Epithelial cell of prostate (primary cell): ENCODE measurements around the gene SMIM23.

Experiments used
- DNase-seq: peaks from one replicate; pipeline ENCODE4 v3.0.0-alpha.2; 2011; ENCODE audit warnings: low read depth, low spot score
- H3K27ac ChIP-seq: fragments of 450-650 bp; 2 replicates; pipeline ENCODE4 v1.5.1; 2017; ENCODE audit warnings: mild to moderate bottlenecking

Gene SMIM23

DNA sequence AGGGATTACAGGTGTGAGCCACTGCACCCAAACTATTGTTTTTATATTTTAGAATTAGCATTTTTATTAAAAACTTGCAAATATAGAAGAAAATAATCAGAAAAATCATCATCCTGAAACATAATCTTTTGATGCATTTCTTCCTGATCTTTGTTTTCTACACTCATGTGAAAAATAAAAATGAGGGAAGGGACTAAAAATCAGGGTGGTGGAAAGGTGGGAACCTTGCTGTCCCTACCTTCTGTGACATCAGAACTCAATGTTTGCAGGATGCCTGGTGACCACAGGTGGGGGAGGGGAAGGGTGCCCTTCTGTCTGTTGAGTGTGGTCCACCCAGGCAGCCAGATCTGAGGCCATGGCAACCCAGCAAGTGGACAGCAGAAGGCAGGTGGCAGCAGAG is at the start of gene SMIM23:
SMIM23 (plus strand) TSS at position 301 of the 400 bp plus-strand sequence; CDS start at position 356, 55 bp downstream.
- no peak for DNase-seq
- no peak within 1 kb of the TSS for H3K27ac ChIP-seq

DNA sequence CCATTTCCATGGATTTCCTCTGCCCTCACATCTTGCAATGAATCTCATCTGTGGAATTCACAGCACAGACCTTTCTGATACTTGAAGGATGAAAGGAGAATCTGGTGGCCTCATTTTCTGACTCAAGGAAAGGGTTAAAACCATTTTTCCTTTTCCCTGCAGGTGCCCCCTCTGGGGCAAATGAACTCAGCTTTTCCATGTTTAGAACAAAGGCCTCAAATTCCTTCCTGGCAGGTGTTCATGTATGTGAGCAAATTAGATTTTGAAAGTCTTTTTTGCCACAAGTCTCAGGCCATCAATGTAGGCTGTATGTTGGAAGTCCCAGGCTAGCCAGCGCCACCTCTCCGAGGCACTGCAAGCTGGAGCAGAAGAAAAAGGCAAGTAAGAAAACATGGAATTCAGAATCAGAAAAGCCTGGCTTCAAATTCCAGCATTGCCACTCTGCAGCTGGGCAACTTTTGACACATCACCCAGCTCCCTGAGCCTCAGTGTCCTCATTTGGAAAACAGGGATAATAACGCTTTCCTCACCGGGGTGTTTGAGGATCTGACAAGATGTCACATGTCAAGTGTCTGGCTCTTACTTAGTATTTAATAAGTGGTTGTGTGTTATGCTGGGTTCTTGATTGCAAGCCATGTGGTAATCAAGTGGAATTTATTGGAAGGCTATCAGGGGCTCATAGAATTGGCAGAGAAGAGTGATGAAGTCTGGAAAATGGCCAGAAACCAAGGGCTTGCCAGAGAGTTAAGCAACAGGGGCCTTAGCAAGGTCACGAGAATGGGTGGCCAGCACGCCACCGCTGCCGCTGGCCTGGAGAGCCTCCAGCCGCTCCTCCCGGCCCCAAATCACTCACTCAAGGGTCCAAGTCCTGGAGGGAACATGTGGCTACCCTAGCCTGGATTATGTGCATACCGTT is 48.4 kb upstream of the SMIM23 start:
- no peak overlapping the region for H3K27ac ChIP-seq
- no peak for DNase-seq

DNA sequence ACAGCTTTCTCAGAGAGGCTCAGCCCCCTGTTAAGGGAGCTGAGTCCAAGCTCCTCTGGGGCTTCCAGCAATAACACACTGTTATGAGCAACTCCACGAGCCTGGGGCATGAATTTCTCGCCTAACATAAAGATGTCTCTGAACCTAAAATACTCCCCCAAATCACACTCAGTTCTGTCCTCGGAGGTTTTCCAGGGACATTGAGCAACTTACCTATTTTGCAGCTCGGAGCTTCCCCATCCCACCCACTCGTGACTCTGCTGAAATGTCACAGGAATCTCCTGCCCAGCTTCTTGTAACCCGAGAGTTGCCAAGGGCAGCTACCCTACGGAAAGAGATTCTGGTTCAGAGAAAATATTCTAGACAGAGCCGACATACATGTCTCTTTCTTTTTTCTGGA is 47.1 kb upstream of the SMIM23 start:
- DNase-seq: no peak
- no peak overlapping the region for H3K27ac ChIP-seq

DNA sequence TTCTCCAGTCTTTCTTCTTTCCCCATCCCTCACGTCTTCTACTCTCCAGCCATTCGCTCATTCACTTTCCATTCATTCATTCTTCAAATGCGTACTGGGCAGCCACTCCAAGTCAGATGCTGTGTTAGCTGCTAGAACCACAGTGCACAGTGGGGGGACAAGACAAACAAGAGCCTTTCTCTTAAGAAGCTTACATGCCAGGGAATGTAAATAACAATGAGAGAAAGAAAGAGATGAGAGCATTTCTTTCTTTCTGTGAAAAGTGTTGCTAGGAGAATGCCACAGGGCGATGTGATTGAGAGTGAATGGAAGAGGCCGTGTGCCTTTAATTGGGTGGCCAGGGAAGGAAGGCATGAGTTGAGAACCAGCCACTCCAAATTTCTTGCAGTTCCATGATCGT is 46.3 kb upstream of the SMIM23 start:
- H3K27ac ChIP-seq: no peak overlapping the region
- no peak for DNase-seq

DNA sequence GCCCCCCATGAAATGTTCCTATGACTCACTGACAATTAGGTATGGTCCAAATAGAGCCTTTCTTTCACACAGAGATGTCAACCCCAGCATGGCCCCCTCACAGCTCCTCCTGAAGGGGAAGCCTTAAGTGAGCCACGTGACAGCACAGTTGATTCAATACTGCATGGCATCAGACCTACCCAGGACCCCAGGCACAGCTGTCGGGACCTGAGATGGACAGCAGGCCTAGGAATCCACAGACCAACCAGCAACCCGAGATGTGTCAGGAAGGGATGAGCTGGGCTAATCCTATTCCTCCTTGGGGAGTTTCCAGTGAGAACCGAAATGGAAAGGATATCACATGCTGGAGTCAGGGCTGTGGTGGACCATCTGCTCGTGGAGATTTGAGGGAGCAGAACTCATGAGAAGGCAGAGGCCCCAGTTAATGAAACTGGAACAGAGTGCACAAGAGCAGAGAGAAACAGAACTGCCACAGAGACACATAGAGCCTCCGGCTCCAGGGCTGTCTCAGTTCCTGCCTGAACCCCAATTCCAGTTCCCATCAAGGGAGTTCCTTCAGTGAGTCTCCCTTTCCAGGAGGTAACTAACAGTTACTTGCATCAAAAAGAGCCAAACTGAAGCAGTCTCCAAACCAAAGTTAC is 42.1 kb upstream of the SMIM23 start:
- H3K27ac ChIP-seq: no peak overlapping the region
- DNase-seq: no peak

DNA sequence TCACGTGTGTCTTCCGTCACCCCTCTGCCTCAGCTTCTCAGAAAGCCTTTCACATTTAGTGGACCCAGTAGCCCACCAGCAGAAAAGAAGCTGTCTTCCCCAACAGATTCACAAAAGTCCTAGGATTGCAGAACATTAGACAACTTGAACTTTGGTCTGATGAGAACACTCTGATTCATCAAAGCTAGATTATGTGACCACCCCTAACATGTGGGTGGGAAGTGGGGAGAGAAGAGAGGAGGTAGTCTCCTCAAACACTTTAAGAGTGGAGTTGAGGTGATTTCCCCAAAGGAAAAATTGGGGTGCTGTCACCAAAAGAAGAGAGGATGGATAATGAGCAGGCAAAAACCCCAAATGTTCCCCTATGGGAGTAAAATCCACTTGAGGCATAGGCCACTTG is 41.4 kb upstream of the SMIM23 start:
- H3K27ac ChIP-seq: no peak overlapping the region
- DNase-seq: no peak

DNA sequence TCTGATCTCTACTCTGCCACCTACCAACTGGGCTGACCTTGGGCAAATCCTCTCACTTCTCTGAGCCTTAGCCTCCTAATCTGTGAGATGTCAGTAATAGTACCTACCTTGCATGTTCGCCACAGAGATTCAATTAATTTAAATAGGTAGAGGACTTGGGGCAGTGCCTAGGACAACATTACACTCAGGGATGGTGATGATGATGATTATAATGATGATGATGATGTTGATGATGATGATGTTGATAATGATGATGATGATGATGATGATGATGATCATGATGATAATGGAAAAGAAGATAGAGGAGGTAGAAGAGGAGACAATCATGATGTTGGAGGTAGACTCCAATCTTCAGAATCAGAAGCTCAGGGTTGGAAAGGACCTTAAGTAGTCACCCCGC is 40.7 kb upstream of the SMIM23 start:
- DNase-seq: no peak
- H3K27ac ChIP-seq: no peak overlapping the region

DNA sequence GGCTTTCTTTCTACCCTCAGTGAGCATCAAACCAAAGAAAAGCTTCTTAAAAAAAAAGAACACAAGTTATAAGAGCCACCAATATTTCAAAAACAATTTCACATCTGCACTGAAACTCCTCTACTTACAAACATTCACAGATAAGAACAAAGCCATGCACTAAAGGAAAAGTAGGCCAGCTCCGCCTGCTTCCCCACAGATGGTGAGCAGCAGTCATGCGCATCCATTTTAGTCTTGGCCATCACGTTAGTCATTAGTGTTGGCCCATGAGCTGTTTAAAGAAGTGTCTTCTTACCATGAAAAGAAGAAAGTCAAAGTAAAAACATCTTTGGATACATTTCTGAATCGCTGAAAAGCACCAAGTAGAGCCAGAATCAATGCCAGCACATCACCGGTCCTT is 40.0 kb upstream of the SMIM23 start:
- DNase-seq: no peak
- H3K27ac ChIP-seq: no peak overlapping the region

DNA sequence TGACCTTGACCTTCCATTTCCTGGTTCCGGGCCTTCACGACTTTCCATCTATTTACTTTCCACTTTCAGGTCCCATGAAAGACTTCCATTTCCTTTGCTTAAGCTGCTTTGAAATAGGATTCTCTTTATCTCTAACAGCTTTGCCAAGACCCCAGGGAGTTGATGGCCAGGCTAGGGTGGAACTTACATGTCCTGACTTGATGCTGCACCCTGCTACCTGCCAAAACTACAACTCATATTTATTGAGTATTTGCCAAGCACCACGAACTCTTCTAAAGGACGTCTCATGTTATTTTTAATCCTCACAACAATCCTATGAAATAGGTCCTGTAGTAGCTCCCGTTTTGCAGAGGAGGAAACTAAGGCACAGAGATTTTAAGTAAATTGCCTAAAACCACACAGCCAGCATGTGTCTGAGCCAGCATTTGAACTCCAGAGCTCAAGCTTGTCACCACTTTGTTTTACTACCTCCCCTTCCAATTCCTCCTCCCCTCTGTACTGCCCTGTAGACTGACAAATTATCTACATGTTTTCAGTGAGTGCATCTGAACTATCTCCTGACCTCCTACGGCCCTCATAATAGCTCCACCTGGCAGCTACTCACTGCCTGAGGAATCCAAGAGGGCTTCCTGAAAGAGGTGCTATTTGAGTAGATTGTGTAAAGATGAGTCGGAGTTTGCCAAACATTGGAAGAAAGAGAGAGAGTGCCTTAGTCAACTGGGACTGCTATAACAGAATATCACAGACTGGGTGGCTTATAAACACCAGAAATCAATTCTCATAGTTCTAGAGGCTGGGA is 38.4 kb upstream of the SMIM23 start:
- no peak overlapping the region for H3K27ac ChIP-seq
- DNase-seq: no peak

DNA sequence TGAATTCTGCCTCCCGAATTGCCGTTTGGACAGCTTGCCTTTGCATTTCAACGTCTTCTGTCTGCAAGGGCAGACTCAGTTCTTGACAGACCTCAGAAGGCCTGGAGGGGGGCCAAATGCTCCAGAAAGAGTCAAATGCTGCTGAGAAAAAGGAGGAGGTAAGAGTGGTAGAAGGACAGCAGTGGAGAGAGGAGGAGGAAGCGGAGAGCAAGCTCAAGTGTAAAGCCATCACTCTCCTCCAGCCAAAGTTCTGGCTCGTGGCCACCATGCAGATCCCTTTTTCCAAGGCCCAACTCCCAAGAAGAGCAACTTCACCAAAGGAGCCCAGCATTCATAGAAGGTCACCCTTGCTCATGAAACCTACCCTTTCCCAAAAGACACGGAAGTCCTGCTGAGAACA is 36.9 kb upstream of the SMIM23 start:
- no peak overlapping the region for H3K27ac ChIP-seq
- DNase-seq: no peak

DNA sequence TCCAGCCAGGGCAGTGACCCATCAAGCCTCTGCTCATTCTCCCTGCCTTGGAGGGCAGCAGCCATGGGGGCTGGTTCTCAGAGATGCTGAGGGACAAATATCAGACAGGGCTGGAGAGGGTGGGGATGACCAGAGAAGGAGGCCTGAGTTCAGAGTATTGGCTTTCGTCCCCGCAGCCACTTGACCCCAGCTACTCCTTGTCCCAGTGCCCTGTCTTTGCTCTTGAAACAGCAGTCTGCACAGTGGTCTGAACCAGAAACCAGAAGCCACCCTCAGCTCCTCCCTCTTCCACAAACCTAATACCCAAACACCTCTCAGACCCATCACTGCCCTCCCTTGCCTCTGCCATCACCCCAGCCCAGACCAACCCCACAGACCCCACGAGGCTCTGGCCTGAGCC is 36.3 kb upstream of the SMIM23 start:
- H3K27ac ChIP-seq: no peak overlapping the region
- DNase-seq: no peak

DNA sequence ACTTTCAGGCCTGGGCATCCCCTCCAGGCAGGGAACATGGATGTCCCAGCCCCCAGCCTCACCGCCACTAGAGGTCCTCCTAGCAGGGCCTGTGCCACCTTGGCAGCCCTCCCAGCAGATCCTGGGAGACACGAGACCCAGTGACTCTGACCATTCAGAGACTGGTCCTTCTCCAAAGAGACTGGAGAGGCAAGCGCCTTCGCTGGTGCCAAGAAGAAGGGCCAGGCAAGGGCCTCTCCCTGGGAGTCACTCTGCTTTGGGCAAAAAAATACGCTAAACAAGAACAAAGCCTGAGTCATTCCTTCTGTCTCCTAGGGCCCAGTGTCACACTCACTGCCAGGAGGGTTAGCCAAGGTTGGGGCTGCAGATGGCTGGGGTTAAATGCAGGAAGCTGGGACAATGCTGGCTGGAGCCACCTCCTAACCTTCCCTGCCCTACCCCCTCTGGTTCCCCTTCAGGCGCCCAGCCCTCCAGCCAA is 35.3 kb upstream of the SMIM23 start:
- H3K27ac ChIP-seq: no peak overlapping the region

DNA sequence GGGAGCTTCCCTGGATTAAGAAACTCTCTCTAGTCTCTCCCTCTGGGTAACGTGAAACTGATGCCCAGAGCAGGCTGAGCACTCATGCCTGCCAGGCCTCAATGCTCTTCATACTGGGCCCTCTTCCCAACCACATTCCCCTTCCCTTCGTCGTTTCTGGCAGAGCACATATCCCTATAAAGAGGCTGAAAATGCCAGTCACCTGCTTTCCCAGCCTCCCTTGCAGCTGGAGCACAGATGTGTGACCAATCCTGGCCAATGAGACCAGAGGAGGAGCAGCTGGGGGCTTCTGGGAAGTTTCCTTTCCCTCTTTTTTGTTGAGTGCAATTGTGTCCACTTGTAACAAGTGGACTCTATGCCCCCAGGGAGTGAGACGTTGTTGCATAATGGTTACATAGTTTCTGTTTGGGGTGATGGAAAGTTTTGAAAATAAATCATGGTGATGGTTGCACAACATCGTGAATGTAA is 30.2 kb upstream of the SMIM23 start:
- H3K27ac ChIP-seq: no peak overlapping the region
- no peak for DNase-seq

More for the DNA sequence above, 35.3 kb upstream of the SMIM23 start:
- no peak for DNase-seq

DNA sequence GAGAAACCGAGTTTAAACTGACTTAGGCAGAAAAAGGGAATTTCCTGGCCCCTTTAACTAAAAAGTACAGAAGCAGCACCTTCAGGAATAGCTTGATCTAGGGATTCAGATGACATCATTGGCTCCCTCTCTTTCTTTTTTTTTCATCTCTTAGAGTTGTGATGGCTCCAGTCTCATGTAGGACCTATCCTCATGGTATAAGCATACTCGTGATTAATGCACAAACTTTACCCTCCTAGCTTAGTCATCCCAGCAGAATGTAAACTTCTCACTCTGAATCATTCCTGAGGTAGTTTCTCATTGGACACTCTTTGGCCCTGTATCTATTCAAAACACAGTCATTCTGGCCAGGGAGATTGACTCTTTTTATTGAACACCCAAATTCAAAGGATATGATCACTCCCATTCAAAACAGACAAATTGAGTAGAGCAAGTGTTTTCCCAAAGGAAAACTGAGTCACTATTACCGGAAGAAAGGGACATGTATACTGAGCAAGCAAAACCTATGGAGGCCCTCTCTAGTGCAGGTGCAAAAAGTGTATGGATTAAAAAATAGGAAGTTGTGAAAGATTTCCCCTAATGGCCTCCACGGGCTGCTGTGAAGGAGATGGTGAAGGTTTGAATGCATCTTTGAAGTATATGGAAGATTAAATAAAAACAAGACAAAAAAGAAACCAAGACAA is 27.6 kb upstream of the SMIM23 start:
- DNase-seq: peak; percentile 87
- peak overlapping the region; percentile 36 for H3K27ac ChIP-seq

DNA sequence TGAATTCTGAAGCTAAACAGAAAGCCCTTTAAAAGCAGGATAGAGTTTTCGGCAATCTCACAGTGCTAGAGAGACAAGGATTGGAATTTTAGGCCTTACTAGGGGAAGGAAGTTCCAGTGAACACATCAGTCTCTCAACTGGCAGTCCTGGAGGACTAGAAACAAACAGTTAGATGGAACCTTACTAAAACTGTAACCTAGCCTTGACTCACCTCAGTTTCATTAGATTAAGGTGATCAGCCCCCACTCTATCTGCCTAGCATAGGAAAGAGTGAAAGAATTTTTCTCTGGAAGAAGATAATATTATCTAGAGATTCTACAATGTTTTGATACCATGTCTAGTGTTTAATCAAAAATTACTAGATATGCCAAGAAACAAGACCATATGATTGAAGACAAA is 25.8 kb upstream of the SMIM23 start:
- no peak for DNase-seq
- H3K27ac ChIP-seq: no peak overlapping the region

DNA sequence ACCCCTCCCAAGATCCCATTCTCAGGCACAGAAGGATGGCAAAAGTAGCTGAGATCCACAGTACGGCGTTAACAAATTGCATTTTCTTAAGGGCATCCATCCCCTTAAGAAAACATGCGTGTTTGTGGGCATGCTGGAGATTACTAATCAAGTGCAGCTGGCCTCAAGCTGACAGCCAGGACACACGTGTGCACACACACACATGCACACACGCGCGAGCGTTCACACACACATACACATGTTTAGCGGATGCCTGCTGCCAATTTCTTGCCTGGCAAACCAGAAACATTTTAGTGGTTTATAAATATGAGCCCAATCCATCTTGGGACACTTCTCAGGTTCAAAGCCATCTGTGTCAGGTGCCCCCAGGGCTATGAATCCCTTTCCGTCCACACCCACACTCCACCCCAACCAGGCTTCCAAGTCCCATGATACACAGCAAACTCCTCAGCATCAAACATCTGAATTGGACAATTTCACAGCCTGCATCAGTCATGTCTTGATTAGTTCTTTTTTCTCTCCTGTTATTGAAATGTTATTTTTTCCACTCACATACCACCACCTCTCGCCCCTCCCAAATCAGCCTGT is 23.5 kb upstream of the SMIM23 start:
- DNase-seq: no peak
- no peak overlapping the region for H3K27ac ChIP-seq

DNA sequence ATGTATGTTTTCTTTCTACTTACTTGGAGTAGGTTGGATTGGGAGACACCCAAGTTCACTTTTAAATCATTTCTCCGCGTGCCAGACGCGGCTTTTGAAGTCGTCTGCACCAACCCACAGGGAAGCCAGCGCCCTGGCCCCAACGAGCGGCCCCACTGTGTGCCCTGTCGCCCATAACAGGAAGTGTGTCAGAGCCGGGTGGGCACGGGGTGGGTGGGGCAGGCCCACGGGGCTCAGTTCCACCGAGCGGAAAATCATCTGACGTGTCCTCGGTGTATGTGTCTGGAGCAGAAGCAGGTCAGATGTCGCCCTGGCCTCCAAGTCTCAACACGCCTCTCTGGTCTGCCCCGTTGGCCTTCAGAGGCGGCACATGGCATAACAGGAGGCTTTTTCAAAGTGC is 22.7 kb upstream of the SMIM23 start:
- DNase-seq: no peak
- H3K27ac ChIP-seq: peak overlapping the region; percentile 2

DNA sequence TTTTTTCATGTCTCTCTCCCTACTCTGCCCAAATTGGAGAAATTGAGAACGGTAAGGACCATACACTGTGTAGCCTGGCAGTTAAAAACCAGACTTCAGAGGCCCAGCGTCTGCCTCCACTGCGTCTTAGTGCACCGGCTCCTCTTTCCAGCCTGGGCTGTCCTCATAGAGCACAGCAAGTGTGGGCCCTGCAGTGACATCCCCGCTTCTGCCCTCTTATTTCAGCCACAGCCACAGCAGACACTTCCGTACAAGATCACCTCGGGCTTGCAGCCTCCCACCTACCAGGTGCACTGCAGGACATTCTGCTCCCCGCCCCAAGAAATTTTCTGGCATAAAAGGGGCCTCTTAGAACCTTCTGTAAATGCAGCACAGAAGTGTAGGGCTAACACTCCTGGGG is 21.4 kb upstream of the SMIM23 start:
- no peak overlapping the region for H3K27ac ChIP-seq
- DNase-seq: no peak

DNA sequence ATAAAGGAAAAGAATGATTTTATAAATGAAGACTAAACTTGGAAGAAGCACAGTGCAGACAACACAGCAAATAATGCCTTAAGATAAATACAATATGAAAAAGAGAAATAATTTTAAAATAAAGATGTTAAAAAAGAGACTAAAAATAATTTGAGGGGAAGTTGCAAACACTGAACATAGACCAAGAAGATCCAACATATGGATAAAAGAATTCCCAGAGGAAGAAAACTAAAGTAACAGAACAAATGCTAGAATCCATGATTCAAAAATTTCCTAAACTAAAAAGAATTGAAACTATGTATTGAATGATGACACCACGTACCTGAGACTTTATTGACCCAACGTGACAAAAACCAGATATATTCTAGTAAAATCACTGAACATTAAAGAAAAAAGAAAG is 18.7 kb upstream of the SMIM23 start:
- H3K27ac ChIP-seq: no peak overlapping the region
- DNase-seq: no peak

DNA sequence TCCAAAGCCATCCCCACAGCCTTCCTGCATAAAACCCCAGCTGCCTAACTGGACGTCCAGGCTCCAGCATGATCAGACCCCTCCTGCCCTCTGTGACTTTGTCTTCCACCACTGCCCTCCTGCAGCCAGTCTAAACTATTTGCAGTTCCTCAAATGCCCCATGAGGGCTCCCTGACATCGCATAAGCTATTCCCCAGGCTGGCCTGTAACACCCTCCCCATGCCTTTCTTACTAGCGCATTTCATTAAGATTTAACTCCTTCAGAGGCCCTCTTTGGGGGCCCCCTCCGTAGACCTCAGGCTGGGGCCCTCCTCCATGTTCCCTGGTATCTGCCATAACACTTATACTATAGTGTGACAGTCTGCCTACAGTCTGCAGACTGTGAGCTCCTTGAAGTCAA is 15.5 kb upstream of the SMIM23 start:
- H3K27ac ChIP-seq: no peak overlapping the region
- DNase-seq: no peak
